ENCODE measurements around the gene DOCK9.
"Not testable (repeated sequence)": the region's sequence is repeated elsewhere in the genome, so short reads cannot be mapped to it uniquely, and the experiment has no call there.

DOCK9 gene

GRCh38 chr13:98755729-98756128 lies 222.1 kb downstream of the DOCK9 start:
- no peak overlapping the region for H3K4me3 ChIP-seq (ENCODE audit: low read length)
- no peak for TF ChIP-seq ZNF274 (IDR thresholded peaks at IDR 0.05; ENCODE audit: low read depth, low read length)

DNA sequence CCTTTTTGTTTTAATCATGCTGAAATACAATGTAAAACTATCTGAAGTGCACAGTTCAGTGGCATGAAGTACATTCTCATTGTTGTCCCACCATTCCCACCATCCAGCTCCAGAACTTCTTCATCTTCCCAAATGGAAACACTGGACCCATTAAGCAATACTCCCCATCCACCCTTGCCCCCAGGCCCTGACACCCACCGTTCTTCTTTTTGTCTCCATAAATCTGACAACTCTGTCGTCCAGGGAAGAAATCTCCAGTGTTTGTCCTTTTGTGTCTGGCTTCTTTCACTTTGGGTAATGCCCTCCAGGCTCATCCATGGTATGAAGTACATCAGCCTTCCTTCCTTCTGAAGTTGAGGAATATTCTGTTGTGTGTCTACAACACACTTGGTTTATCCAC lies 222.7 kb downstream of the DOCK9 start:
- TF ChIP-seq ZNF274 (IDR thresholded peaks at IDR 0.05; ENCODE audit: low read depth, low read length) = no peak
- no peak overlapping the region for H3K4me3 ChIP-seq (ENCODE audit: low read length)

DNA sequence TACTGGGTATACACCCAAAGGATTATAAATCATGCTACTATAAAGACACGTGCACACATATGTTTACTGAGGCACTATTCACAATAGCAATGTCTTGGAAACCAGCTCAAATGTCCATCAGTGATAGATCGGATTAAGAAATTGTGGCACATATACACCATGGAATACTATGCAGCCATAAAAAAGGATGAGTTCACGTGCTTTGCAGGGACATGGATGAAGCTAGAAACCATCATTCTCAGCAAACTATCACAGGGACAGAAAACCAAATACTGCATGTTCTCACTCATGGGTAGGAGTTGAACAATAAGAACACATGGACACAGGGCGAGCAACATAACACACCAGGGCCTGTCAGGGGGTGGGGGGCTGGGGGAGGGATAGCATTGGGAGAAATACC lies 223.4 kb downstream of the DOCK9 start:
- H3K4me3 ChIP-seq (ENCODE audit: low read length) = not testable (repeated sequence)

DNA sequence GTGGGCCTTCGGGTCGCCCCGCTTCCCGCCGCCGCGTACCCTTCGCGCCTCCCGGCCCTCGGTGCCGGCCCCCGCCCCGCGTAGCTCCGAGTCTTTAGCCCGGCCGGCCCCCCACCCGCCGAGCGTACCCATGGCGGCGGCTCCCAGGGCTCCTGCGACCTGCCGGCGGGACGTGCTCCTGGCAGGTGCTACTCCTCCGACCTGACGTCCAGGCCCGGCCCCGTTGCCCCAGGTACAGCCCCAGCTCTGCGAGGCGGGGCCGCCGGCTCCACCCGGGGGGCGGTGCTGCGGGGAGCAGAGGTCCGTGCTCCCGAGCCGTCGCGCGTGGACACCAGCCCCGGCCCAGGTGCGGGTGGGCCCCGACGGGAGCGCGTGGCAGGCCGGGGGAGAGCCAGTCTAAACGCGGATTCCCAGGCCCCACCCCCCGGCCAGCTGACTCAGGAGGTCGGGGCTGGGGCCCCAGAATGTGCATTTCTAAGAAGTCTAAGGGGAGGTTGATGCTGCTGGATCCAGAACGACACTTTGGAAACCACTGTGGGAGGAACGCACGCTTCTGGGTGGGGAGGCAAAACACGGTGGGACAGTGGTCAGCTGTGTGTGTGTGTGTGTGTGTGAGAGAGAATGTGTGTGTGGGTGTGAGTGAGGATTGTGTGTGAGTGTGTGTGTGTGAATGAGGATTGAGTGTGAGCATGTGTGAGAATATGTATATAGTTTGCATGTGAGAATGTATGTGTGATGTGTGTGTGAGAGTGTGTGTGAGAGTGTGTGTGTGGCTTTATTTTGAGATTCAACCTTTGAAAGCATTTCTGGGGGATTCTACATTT lies 225.2 kb downstream of the DOCK9 start, which contains the start of gene SLC15A1:
SLC15A1 (minus strand) TSS at position 206 of the 824 bp plus-strand sequence; CDS start at position 132, 74 bp downstream.
- H3K4me3 ChIP-seq (ENCODE audit: low read length) = no peak within 1 kb of the TSS
- no peak for TF ChIP-seq ZNF274 (IDR thresholded peaks at IDR 0.05; ENCODE audit: low read depth, low read length)

- no peak for TF ChIP-seq ZNF274 (IDR thresholded peaks at IDR 0.05; ENCODE audit: low read depth, low read length)
- H3K4me3 ChIP-seq (ENCODE audit: low read length) = no peak overlapping the region
Measured at GRCh38 chr13:98751861-98752466, 225.9 kb downstream of the DOCK9 start.

DNA sequence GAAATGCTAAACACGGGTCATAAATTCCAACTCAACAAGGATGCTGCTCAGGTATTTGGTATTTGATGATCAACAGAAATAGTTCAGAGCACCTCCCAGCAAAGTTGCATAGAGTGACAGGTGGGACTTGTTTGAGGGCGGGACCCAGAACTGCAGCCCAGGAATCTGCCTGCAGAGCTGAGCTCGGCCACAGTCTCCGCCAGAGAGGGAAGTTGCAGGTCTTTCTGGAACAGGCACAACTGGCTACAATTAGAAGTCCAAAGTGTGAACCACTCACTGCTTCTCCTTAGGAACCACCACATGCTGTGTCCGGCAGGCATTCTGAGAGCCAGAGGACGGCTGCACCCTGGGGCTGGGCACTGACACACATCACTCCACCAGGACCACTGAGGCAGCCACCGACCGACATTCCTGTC lies 226.5 kb downstream of the DOCK9 start:
- TF ChIP-seq ZNF274 (IDR thresholded peaks at IDR 0.05; ENCODE audit: low read depth, low read length) = no peak
- no peak overlapping the region for H3K4me3 ChIP-seq (ENCODE audit: low read length)

DNA sequence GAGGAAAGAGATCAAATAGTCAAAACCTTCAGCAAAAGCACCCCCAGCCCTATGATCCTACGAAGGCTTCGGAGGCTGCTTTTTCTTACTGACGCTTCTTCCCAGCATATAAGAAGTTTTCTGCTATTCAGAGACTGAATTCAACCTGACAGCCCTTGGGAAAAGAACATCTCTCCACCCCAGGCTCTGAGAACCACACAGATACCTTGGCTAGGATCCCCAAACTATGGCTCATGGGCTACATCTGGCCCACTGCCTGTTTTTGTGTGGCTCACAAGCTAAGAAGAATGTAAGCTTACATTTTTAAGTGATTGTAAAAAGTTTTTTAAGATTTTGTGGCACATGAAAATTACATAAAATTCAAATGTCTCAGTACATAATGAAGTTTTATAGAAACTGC lies 228.4 kb downstream of the DOCK9 start:
- no peak for TF ChIP-seq ZNF274 (IDR thresholded peaks at IDR 0.05; ENCODE audit: low read depth, low read length)
- no peak overlapping the region for H3K4me3 ChIP-seq (ENCODE audit: low read length)

GRCh38 chr13:98746968-98747367 lies 230.9 kb downstream of the DOCK9 start:
- TF ChIP-seq ZNF274 (IDR thresholded peaks at IDR 0.05; ENCODE audit: low read depth, low read length) = no peak
- no peak overlapping the region for H3K4me3 ChIP-seq (ENCODE audit: low read length)

Measured in GM08714 (cell line).